Cardiac muscle cell (in vitro differentiated cells and primary cell): Measurements from ENCODE around the gene PRSS16. TPM values are rescaled to one million over a fixed set of nuclear protein-coding genes. Genes with fewer than 3 reads are reported as not detected.
"Not testable (repeated sequence)": the region's sequence is repeated elsewhere in the genome, so short reads cannot be mapped to it uniquely, and the experiment has no call there.

Experiments
- DNase-seq, 2 donors: peaks; one replicate each; pipeline versions ENCODE4 v3.0.0 to v3.0.0-alpha.2; 2010 to 2017; ENCODE audit warnings: low read depth in 1 of 2, low spot score in 1 of 2
- H3K27ac ChIP-seq: fragments of 200-600 bp; sonication (generic); 2 replicates; pipeline ENCODE4 v1.5.1; 2016
- H3K27me3 ChIP-seq: fragments of 200-600 bp; sonication (generic); 2 replicates; pipeline ENCODE4 v1.6.0; 2016; ENCODE audit warnings: control low read depth
- H3K36me3 ChIP-seq: fragments of 200-600 bp; sonication (generic); 2 replicates; pipeline ENCODE4 v1.5.1; 2016; ENCODE audit warnings: control low read depth
- H3K4me1 ChIP-seq: fragments of 200-600 bp; sonication (generic); 2 replicates; pipeline ENCODE4 v1.8.1; 2017; ENCODE audit warnings: low read depth, mild to moderate bottlenecking, mixed run types
- H3K4me3 ChIP-seq: fragments of 200-600 bp; sonication (generic); 2 replicates; pipeline ENCODE4 v1.5.1; 2016; ENCODE audit warnings: mild to moderate bottlenecking
- H3K9me3 ChIP-seq: fragments of 200-600 bp; sonication (generic); 2 replicates; pipeline ENCODE4 v1.5.1; 2017; ENCODE audit warnings: low read depth, mild to moderate bottlenecking, control low read depth
- CTCF ChIP-seq: IDR thresholded peaks from 2 replicates; pipeline ENCODE4 v1.5.1; 2012; ENCODE audit warnings: low read depth, mild to moderate bottlenecking, low read length
- polyA plus RNA-seq: library from polyadenylated mRNA; unstranded; fragments of >200 nt; fragmentation: Nextera tagmentation; extraction: Ambion mirVana; gene quantifications from 2 replicates; pipeline ENCODE4 v1.2.1, GENCODE V29; 2016
- total RNA-seq: library from RNA; depleted of rRNA; stranded (reverse); fragments of >200 nt; gene quantifications from 2 replicates; pipeline ENCODE4 v1.2.3, GENCODE V29; 2016

The PRSS16 gene
- total and polyA plus RNA-seq, 2 experiments from 2014 or later = 4.4 to 5.2 TPM

- no peak overlapping the region for H3K27ac ChIP-seq
- H3K36me3 ChIP-seq = no peaks in the 10 kb centered on the region
- no peak for TF ChIP-seq CTCF
- H3K4me1 ChIP-seq = no peaks in the 10 kb centered on the region
- H3K9me3 ChIP-seq = no peaks in the 10 kb centered on the region
- DNase-seq = no peak
- no peak overlapping the region for H3K4me3 ChIP-seq
- peaks cover 47% of the 10 kb centered on the region for H3K27me3 ChIP-seq
Measured at GRCh38 chr6:27209659-27210269, 37.7 kb upstream of the PRSS16 start.

GRCh38 chr6:27213091-27213517 lies 34.4 kb upstream of the PRSS16 start:
- not testable (repeated sequence) for H3K4me3 ChIP-seq, DNase-seq, H3K9me3 ChIP-seq, H3K27ac ChIP-seq, H3K36me3 ChIP-seq, H3K4me1 ChIP-seq
- peaks cover 17% of the 10 kb centered on the region for H3K27me3 ChIP-seq

- peaks cover 14% of the 10 kb centered on the region for H3K27me3 ChIP-seq
- peak in 1 of 2 donors; percentile 21 for DNase-seq
- H3K9me3 ChIP-seq = no peaks in the 10 kb centered on the region
- no peak overlapping the region for H3K27ac ChIP-seq
- no peak for TF ChIP-seq CTCF
- no peaks in the 10 kb centered on the region for H3K4me1 ChIP-seq
- peak overlapping the region; percentile 17 for H3K4me3 ChIP-seq
- no peaks in the 10 kb centered on the region for H3K36me3 ChIP-seq
Measured at GRCh38 chr6:27213544-27214125, 33.9 kb upstream of the PRSS16 start.

- Histone ChIP-seq H3K27me3 (peaks cover 14% of the 10 kb centered on the region), H3K4me1 (no peaks in the 10 kb centered on the region), H3K36me3 (no peaks in the 10 kb centered on the region), H3K9me3 (no peaks in the 10 kb centered on the region), H3K27ac (no peak overlapping the region), H3K4me3 (peak overlapping the region; percentile 35)
- DNase-seq = no peak
- no peak for TF ChIP-seq CTCF
Measured at GRCh38 chr6:27214126-27214601, 33.3 kb upstream of the PRSS16 start.

DNA sequence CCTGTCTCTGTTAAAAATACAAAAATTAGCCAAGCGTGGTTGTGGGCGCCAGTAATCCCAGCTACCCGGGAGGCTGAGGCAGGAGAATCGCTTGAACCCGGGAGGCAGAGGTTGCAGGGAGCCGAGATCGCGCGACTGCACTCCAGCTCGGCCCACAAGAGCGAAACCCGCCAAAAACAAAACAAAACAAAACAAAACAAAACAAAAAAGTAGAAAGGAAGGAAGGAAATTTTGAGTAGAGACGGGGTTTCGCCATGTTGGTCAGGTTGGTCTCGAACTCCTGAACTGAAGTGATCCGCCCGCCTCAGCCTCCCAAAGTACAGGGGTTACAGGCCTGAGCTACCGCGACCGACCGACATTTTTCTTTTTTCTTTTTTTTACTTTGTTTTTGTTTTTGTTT lies 30.6 kb upstream of the PRSS16 start:
- Histone ChIP-seq H3K27ac (no peak overlapping the region), H3K4me3 (no peak overlapping the region), H3K9me3 (no peaks in the 10 kb centered on the region), H3K36me3 (no peaks in the 10 kb centered on the region), H3K4me1 (no peaks in the 10 kb centered on the region), H3K27me3 (peaks cover 14% of the 10 kb centered on the region)
- TF ChIP-seq CTCF = no peak
- DNase-seq = no peak

DNA sequence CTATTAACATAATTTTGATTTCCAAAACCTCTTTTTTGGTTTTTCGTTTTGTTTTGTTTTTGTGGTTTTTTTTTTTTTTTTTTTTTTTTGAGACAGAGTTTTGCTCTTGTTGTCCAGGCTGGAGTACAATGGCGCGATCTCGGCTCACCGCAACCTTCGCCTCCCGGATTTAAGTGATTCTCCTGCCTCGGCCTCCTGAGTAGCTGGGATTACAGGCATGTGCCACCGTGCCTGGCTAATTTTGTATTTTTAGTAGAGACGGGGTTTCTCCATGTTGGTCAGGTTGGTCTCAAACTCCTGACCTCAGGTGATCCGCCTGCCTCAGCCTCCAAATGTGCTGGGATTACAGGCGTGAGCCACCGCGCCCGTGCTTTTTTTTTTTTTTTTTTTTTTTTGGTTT lies 24.5 kb upstream of the PRSS16 start:
- DNase-seq, H3K4me3 ChIP-seq, H3K36me3 ChIP-seq, H3K9me3 ChIP-seq, H3K4me1 ChIP-seq, H3K27me3 ChIP-seq, H3K27ac ChIP-seq: not testable (repeated sequence)
